ENCODE results near the gene KCNH1. TPM values are rescaled to one million over a fixed set of nuclear protein-coding genes. Genes with fewer than 3 reads are reported as not detected.

The KCNH1 gene
- total and polyA plus RNA-seq, 4 donors, result not detected

GRCh38 chr1:210706246-210706645, 427.7 kb downstream of the KCNH1 start:
- Histone ChIP-seq H3K4me1 (ENCODE audit: control insufficient read depth in 4 of 4, insufficient read depth in 4 of 4, low read length in 3 of 4) (peaks cover 6 to 26% (median 22%) of the 10 kb centered on the region in 4 donors), H3K9me3 (ENCODE audit: control insufficient read depth in 4 of 4, low read length in 3 of 4) (no peaks in the 10 kb centered on the region), H3K9ac (ENCODE audit: low read depth in 1 of 2, low read length in 2 of 2) (no peak overlapping the region), H3K4me3 (ENCODE audit: low read depth in 1 of 3, low read length in 3 of 3) (no peak overlapping the region), H3K27me3 (ENCODE audit: control insufficient read depth in 4 of 4, insufficient read depth in 4 of 4, low read length in 3 of 4) (no peaks in the 10 kb centered on the region), H3K27ac (ENCODE audit: low read depth in 1 of 2, low read length in 2 of 2) (peak overlapping the region; percentile 53 to 74), H3K36me3 (ENCODE audit: control insufficient read depth in 4 of 4, insufficient read depth in 3 of 4, low read depth in 1 of 4, low read length in 3 of 4) (no peaks in the 10 kb centered on the region)
- WGBS, result 55% methylated on average over 3 of the region's 3 CpGs
- TF ChIP-seq JUND (IDR thresholded peaks at IDR 0.05) (peak; percentile 37 to 83), HNF4A (conservative IDR thresholded peaks at IDR 0.05) (peak; percentile 51 to 66), REST (IDR thresholded peaks at IDR 0.05) (peak; percentile 34), SP1 (IDR thresholded peaks at IDR 0.05) (peak; percentile 53), TAF1 (conservative IDR thresholded peaks at IDR 0.05) (no peak), RAD21 (IDR thresholded peaks at IDR 0.05) (no peak), YY1 (IDR thresholded peaks at IDR 0.05) (peak; percentile 59), RXRA (IDR thresholded peaks at IDR 0.05) (peak in 1 of 2 donors; percentile 39)
- no peak for DNase-seq (ENCODE audit: low spot score)

GRCh38 chr1:210705086-210705485, 428.9 kb downstream of the KCNH1 start:
- Histone ChIP-seq H3K4me1 (ENCODE audit: control insufficient read depth in 4 of 4, insufficient read depth in 4 of 4, low read length in 3 of 4) (peaks cover 9 to 30% (median 26%) of the 10 kb centered on the region in 4 donors), H3K36me3 (ENCODE audit: control insufficient read depth in 4 of 4, insufficient read depth in 3 of 4, low read depth in 1 of 4, low read length in 3 of 4) (no peaks in the 10 kb centered on the region), H3K9me3 (ENCODE audit: control insufficient read depth in 4 of 4, low read length in 3 of 4) (no peaks in the 10 kb centered on the region), H3K27me3 (ENCODE audit: control insufficient read depth in 4 of 4, insufficient read depth in 4 of 4, low read length in 3 of 4) (no peaks in the 10 kb centered on the region), H3K9ac (ENCODE audit: low read depth in 1 of 2, low read length in 2 of 2) (no peak overlapping the region), H3K27ac (ENCODE audit: low read depth in 1 of 2, low read length in 2 of 2) (no peak overlapping the region), H3K4me3 (ENCODE audit: low read depth in 1 of 3, low read length in 3 of 3) (no peak overlapping the region)
- 92% methylated on average over 3 of the region's 3 CpGs for WGBS
- no peak for TF ChIP-seq YY1 (IDR thresholded peaks at IDR 0.05)
- TF ChIP-seq HNF4A (conservative IDR thresholded peaks at IDR 0.05), result no peak
- TF ChIP-seq HNF4G (IDR thresholded peaks at IDR 0.05), result no peak
- no peak for TF ChIP-seq RAD21 (IDR thresholded peaks at IDR 0.05)
- TF ChIP-seq CTCF (IDR thresholded peaks at IDR 0.05; ENCODE audit: low read depth, low read length, missing input control), result no peak
- TF ChIP-seq ZBTB33 (IDR thresholded peaks at IDR 0.05), result no peak
- no peak for TF ChIP-seq TAF1 (conservative IDR thresholded peaks at IDR 0.05)
- no peak for TF ChIP-seq JUND (IDR thresholded peaks at IDR 0.05)
- no peak for TF ChIP-seq EGR1 (IDR thresholded peaks at IDR 0.05; ENCODE audit: low read depth in 2 of 2)
- DNase-seq (ENCODE audit: low spot score), result no peak
